T-helper 22 cell (primary cell): ENCODE results near the gene PALLD.

Experiments
- DNase-seq: peaks from one replicate; pipeline ENCODE4 v3.0.0-alpha.2; 2020; ENCODE audit warnings: low read depth

Gene PALLD

GRCh38 chr4:168832763-168833575 is 336.1 kb downstream of the PALLD start:
- DNase-seq = no peak

- no peak for DNase-seq
Measured at GRCh38 chr4:168833881-168834280, 337.0 kb downstream of the PALLD start.

DNA sequence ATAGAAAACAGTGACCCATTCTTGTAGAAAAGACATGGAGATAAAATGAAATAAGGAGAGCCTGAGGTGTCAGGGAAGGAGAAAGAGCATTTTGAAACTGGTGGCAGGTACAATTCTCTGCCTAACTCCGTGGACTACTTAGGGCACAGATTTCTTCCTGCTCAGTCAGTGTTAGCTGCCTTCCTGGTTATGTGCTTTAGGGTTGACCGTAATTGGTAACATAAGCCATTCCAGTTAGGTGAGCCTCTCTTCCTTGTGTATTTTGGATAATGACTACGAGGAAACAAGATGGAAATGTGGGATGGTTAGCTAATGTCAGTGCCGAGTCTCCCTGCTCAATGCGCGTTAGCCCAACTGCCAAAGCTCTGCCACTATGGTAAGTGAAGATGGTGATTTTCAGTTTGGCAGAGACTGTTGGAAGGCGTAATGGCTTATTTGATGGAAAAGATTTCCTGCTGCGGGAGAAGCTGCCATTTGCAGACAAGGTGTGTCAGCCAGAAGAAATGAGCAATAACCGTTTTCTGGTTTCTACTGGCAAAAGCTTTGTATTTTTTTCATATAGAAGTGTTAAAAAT is 339.1 kb downstream of the PALLD start:
- no peak for DNase-seq

GRCh38 chr4:168836490-168836889 is 339.6 kb downstream of the PALLD start:
- DNase-seq = no peak

DNA sequence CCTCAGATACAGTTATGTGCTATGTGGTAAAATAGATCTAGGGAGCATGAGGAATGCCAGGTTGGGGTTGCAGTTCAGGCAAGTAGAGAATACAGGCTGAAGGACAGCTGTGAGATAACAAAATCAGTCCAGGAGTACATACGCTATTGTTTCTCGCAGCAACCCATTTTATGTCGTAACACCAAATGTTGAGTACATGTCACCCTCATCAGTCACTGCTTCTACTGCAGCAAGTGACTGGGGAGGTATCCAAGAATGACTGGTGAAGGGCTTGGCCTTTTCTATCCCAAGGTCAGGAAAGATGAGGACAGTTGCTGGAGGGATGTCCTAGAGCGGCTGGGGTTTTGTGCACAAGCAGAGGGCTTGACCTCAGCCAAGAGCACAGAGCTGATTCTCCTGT is 341.1 kb downstream of the PALLD start:
- DNase-seq = no peak

GRCh38 chr4:168839758-168840391 is 343.0 kb downstream of the PALLD start:
- DNase-seq = no peak

- DNase-seq = no peak
Measured at GRCh38 chr4:168840392-168840763, 343.5 kb downstream of the PALLD start.

GRCh38 chr4:168841000-168841671 is 344.3 kb downstream of the PALLD start:
- DNase-seq = no peak

DNA sequence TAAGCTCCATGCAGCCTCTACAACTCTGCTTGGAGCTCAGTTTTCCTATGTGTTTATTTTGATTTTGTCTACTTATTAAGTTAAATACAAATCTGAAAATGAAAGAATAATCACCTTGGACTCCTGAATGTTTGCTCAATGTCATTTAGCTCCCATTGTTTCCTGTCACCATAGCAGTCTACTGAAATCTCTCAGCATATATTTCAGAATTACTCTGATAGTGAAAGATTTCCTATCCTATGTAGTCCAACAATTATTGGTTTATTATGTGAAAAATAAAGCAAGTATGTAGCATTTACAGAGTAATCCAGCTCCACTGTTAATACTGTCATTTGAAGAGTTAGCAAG is 344.8 kb downstream of the PALLD start:
- DNase-seq = no peak

GRCh38 chr4:168842186-168842585 is 345.3 kb downstream of the PALLD start:
- no peak for DNase-seq

DNA sequence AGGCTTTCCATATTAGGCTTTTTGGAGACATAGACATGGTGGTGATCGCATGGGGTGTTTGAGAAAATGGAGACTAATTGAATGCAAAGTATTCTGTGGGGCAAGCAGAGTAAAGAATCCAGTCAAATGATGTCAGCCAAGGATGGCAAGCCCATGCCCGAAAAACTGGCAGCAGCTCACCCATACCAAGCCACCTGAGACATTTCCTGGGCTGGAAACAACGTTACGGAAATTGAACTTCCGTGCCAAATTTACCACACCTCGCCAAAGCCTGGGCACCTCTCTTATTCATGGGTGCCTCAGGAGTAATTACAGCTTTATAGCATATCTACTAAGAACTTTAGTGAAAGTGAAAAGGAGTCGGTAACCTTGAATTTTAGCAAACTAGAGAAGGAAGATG is 346.8 kb downstream of the PALLD start:
- DNase-seq = no peak

DNA sequence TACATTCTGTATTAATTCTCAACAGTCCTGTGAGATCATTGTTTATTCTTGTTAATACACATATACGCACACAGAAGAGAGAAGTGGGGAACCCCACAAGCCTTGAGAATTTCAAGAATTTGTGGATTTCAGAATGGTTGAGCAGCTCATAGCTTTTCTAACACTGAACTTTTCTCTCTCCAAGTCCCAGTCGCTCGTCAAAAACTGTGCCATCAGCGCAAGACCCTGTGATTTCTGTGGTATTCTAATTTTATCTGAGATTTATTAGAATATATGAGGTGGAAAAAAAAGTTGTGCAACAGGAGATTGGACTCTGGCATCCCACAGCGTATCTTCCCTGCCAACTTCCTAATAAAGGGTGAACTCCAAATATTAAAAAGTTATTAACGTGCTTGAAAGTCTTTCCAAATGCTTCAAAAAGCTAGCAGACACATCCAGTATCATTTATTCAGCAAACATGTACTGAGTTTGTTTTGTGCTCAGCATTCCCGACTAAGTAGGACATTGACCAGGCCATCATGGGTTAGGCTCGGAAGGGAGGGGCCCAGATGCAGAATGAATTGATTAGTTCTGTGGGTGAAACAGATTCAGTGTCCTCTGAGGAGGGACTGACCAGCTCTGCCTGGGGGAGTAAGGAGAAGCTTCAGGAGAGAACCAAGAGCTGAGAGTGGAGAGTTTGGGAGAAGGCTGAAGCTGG is 347.6 kb downstream of the PALLD start:
- DNase-seq = no peak

DNA sequence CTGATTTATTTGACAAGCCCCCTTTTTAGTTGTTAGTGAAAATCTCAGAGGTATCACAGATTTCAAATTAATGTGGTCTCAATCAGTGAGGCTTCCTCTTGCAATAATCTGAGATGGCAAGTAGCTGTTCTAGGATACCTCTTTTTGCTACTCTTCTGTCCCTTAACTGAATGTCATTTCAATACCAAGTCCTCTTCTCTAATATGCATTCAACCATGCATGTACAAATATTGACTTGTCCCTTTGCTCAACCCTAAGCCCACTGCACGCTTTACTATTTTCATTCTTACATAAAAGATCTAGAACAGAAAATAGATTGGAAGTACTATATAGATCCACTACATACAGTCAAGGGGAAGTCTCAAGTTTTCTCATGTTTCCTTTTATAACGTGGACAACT is 349.0 kb downstream of the PALLD start:
- no peak for DNase-seq

GRCh38 chr4:168846414-168846813 is 349.6 kb downstream of the PALLD start:
- DNase-seq = no peak

DNA sequence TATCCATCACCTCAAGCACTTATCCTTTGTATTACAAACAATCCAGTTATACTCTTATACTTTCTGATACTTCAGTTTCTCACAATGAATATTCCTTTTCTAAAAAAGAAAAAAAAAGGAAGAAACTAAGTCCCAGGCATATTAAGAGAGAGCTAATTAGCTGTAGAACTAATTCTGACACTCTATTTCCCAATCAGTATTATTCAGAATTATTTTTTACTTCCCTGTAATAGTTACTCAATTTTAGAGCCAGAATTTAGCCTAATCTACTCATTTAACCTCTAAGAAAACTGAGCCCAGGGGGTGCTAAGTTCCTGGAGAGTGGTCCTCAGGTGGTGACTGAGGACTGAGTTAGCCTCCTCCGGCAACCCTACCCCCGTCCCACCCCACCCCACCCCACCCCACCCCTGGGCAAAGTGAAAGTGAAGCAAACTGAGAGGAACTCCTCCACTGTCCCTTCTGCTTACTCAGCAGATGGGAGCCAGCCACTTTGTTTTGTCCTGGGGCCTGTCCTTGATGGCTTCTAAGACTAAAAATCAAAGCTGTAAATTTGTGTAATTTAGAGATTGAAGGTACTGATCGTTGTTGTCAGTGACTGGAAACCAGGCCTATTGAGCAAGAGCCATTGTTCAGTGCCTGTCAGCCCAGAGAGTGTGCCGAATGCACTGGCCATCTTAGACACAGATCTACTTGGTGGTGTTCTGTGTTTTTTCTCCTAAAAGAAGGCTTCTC is 351.1 kb downstream of the PALLD start:
- no peak for DNase-seq

DNA sequence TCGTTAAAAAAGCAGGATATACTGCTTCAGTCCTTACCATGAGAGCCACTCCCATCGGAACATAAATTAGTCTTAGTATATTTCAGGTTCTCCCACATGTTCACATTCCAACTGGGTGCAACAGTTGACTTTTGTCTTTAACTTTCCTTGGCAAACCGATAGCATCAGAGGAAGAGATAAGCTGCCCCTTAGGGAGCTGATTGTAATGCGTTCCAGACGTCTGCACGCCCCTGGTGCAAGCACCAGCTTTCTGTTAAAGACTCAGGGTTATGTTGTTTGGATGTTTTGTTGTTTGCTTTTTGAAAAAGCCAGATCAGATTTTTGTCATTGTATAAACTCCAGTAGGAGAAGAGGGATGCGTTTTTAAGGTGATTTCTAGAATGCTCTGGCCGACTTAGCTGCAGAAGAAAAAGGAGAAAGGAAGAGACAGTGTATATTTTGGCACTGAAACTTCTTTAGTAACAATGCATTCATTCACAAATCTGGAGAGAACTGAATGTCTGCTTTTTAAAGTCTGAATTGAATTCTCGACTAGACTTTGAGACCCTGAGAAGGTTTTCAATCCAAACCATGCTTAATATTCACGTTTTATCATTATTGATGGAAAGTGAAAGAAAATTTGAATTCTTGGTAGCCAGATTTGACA is 352.3 kb downstream of the PALLD start:
- no peak for DNase-seq

GRCh38 chr4:168849997-168850396 is 353.1 kb downstream of the PALLD start:
- DNase-seq = no peak

GRCh38 chr4:168852387-168852786 is 355.5 kb downstream of the PALLD start:
- no peak for DNase-seq

- no peak for DNase-seq
Measured at GRCh38 chr4:168852933-168853713, 356.3 kb downstream of the PALLD start.

GRCh38 chr4:168853770-168854169 is 356.9 kb downstream of the PALLD start:
- no peak for DNase-seq
